SK-N-SH (cell line): ENCODE data around the gene PRKAR1A. TPM values are rescaled to one million over a fixed set of nuclear protein-coding genes. Genes with fewer than 3 reads are reported as not detected.

Experiments used
- CTCF ChIA-PET: fragments of 300-600, 350-600 bp; formaldehyde crosslinking; extraction: SDS; loops from one replicate; lab custom pipeline; 2021; lab: Yijun Ruan, JAX
- POLR2A ChIA-PET: fragments of 350-600 bp; sonication (Branson Sonifier 250); formaldehyde crosslinking; extraction: SDS; loops from one replicate; lab custom pipeline; 2020; ENCODE audit warnings: antibody characterized with exemption, inconsistent platforms; lab: Yijun Ruan, JAX
- DNase-seq: peaks from one replicate; pipeline ENCODE4 v3.0.0; 2012
- H2AFZ ChIP-seq: fragments of 200-600 bp; sonication (generic); 2 replicates; pipeline ENCODE4 v1.8.1; 2016; ENCODE audit warnings: antibody characterized with exemption, mild to moderate bottlenecking, low read depth
- H3F3A ChIP-seq: fragments of 200-600 bp; sonication (generic); replicated peaks from 2 replicates; pipeline ENCODE3; 2016; ENCODE audit warnings: antibody characterized with exemption, mild to moderate bottlenecking; ENCODE audit not compliant: insufficient read depth
- H3K27ac ChIP-seq, 2 experiments: fragments of 200-500 bp in 1 of 2; fragments of 200-600 bp in 1 of 2; sonication (Bioruptor generic) in 1 of 2; sonication (generic), shearing (Covaris generic) in 1 of 2; 2 replicates each; pipeline versions ENCODE4 v1.5.1 to v1.6.1; 2014 to 2016; ENCODE audit warnings: low read depth in 2 of 2, inconsistent platforms in 1 of 2, low read length in 1 of 2, mild to moderate bottlenecking in 1 of 2, mixed read lengths in 1 of 2
- H3K27me3 ChIP-seq: fragments of 200-600 bp; sonication (generic), shearing (Covaris generic); 2 replicates; pipeline ENCODE4 v1.6.1; 2016; ENCODE audit warnings: mixed run types; ENCODE audit not compliant: insufficient read depth
- H3K36me3 ChIP-seq, 2 experiments: fragments of 200-500 bp in 1 of 2; fragments of 200-600 bp in 1 of 2; sonication (Bioruptor generic) in 1 of 2; sonication (generic) in 1 of 2; replicated peaks in 1 of 2; 2 replicates each; pipeline versions ENCODE3 to v1.5.1; 2014 to 2016; ENCODE audit warnings: low read length in 1 of 2, mild to moderate bottlenecking in 1 of 2; ENCODE audit not compliant: insufficient read depth in 2 of 2, control insufficient read depth in 1 of 2
- H3K4me1 ChIP-seq, 2 experiments: fragments of 200-500 bp in 1 of 2; fragments of 200-600 bp in 1 of 2; sonication (Bioruptor generic) in 1 of 2; sonication (generic), shearing (Covaris generic) in 1 of 2; 2 replicates each; pipeline versions ENCODE4 v1.5.1 to v1.6.1; 2014 to 2016; ENCODE audit warnings: low read depth in 1 of 2, low read length in 1 of 2, mixed run types in 1 of 2; ENCODE audit not compliant: insufficient read depth in 2 of 2, control insufficient read depth in 1 of 2
- H3K4me2 ChIP-seq: fragments of 200-600 bp; sonication (generic), shearing (Covaris generic); 2 replicates; pipeline ENCODE4 v1.6.1; 2017; ENCODE audit warnings: mixed run types
- H3K4me3 ChIP-seq, 2 experiments: fragments of 200-500 bp in 1 of 2; fragments of 200-600 bp in 1 of 2; sonication (Bioruptor generic) in 1 of 2; sonication (generic), shearing (Covaris generic) in 1 of 2; 2 replicates each; pipeline versions ENCODE4 v1.5.1 to v1.8.1; 2014 to 2016; ENCODE audit warnings: low read depth in 2 of 2, inconsistent platforms in 1 of 2, low read length in 1 of 2, mild to moderate bottlenecking in 1 of 2, mixed read lengths in 1 of 2, moderate library complexity in 1 of 2
- H3K79me2 ChIP-seq: fragments of 200-600 bp; sonication (generic); 2 replicates; pipeline ENCODE4 v1.8.1; 2017; ENCODE audit warnings: mild to moderate bottlenecking; ENCODE audit not compliant: insufficient read depth
- H3K9ac ChIP-seq: fragments of 200-600 bp; sonication (generic); 2 replicates; pipeline ENCODE4 v1.6.1; 2017; ENCODE audit warnings: mixed run types
- H3K9me2 ChIP-seq: fragments of 200-600 bp; sonication (generic); 2 replicates; pipeline ENCODE4 v1.6.1; 2017; ENCODE audit warnings: mixed run types
- H3K9me3 ChIP-seq: fragments of 200-600 bp; sonication (generic); 2 replicates; pipeline ENCODE4 v1.6.1; 2017; ENCODE audit warnings: mixed run types, mild to moderate bottlenecking, moderate library complexity
- H4K20me1 ChIP-seq: fragments of 200-600 bp; sonication (generic); 2 replicates; pipeline ENCODE4 v1.6.1; 2017; ENCODE audit warnings: mild to moderate bottlenecking, mixed run types; ENCODE audit not compliant: insufficient read depth
- CHD2 ChIP-seq: fragments of 150-350 bp; IDR thresholded peaks from 2 replicates; pipeline ENCODE4 v1.6.1; 2018; ENCODE audit warnings: low read length; ENCODE audit not compliant: partially characterized antibody
- ELF1 ChIP-seq: IDR thresholded peaks from 2 replicates; pipeline ENCODE4 v1.4.0; 2012
- EP300 ChIP-seq, 2 experiments: IDR thresholded peaks; 2 replicates each; pipeline versions ENCODE4 v1.4.0 to v1.6.1; 2012; ENCODE audit warnings: borderline replicate concordance in 1 of 2, low read depth in 1 of 2, low read length in 1 of 2
- FOXJ3 ChIP-seq: sonication (generic); formaldehyde crosslinking; IDR thresholded peaks from 2 replicates; pipeline ENCODE4 v1.5.1; 2020; ENCODE audit warnings: mild to moderate bottlenecking, missing genetic modification reagents
- JUND ChIP-seq: IDR thresholded peaks from 2 replicates; pipeline ENCODE4 v1.4.0; 2012
- NRF1 ChIP-seq: IDR thresholded peaks from 2 replicates; pipeline ENCODE4 v1.6.1; 2012; ENCODE audit warnings: low read depth, mild to moderate bottlenecking, low read length
- RCOR1 ChIP-seq: fragments of 150-350 bp; IDR thresholded peaks from 2 replicates; pipeline ENCODE4 v1.6.1; 2017; ENCODE audit warnings: antibody characterized with exemption, low read length
- RFX5 ChIP-seq: IDR thresholded peaks from 2 replicates; pipeline ENCODE4 v1.6.1; 2012; ENCODE audit warnings: mild to moderate bottlenecking, improper control_type of control experiment, low read length
- RXRA ChIP-seq: IDR thresholded peaks from 2 replicates; pipeline ENCODE4 v1.4.0; 2012; ENCODE audit warnings: low read depth, mild to moderate bottlenecking, borderline replicate concordance
- SIN3A ChIP-seq: IDR thresholded peaks from 2 replicates; pipeline ENCODE4 v1.6.1; 2012; ENCODE audit warnings: low read depth, mild to moderate bottlenecking, low read length, moderate library complexity, borderline replicate concordance
- SMC3 ChIP-seq: IDR thresholded peaks from 2 replicates; pipeline ENCODE4 v1.6.1; 2012; ENCODE audit warnings: low read depth, low read length, improper control_type of control experiment
- YY1 ChIP-seq: IDR thresholded peaks from 2 replicates; pipeline ENCODE4 v1.4.0; 2012; ENCODE audit warnings: low read depth, mild to moderate bottlenecking
- WGBS: methylation state at CpG from one replicate; pipeline ENCODE4 v1.1.6; 2017; ENCODE audit warnings: low lambda C conversion rate; 5-methylcytosine and 5-hydroxymethylcytosine counted together
- polyA plus RNA-seq, 3 experiments: library from polyadenylated mRNA; depleted of rRNA; stranded (reverse); fragments of >200 nt; gene quantifications; 2 replicates each; pipeline ENCODE4 v1.2.3, GENCODE V29; 2012
- TF ChIP-seq, protein P1 (sequence below): IDR thresholded peaks from 2 replicates; pipeline ENCODE4 v1.6.1; 2012; ENCODE audit warnings: mild to moderate bottlenecking, low read depth, low read length, moderate library complexity
- TF ChIP-seq, protein P2 (sequence below): fragments of 150-350 bp; IDR thresholded peaks from 2 replicates; pipeline ENCODE4 v1.6.1; 2017; ENCODE audit warnings: antibody characterized with exemption, low read length, low read depth, borderline replicate concordance
- TF ChIP-seq, protein P3 (sequence below): fragments of 150-350 bp; IDR thresholded peaks from 2 replicates; pipeline ENCODE4 v1.6.1; 2016; ENCODE audit warnings: mild to moderate bottlenecking, low read depth, low read length

Gene PRKAR1A
- polyA plus RNA-seq, 1 of the 3 experiments (the other 2 are of a cell fraction), result 195 TPM

DNA sequence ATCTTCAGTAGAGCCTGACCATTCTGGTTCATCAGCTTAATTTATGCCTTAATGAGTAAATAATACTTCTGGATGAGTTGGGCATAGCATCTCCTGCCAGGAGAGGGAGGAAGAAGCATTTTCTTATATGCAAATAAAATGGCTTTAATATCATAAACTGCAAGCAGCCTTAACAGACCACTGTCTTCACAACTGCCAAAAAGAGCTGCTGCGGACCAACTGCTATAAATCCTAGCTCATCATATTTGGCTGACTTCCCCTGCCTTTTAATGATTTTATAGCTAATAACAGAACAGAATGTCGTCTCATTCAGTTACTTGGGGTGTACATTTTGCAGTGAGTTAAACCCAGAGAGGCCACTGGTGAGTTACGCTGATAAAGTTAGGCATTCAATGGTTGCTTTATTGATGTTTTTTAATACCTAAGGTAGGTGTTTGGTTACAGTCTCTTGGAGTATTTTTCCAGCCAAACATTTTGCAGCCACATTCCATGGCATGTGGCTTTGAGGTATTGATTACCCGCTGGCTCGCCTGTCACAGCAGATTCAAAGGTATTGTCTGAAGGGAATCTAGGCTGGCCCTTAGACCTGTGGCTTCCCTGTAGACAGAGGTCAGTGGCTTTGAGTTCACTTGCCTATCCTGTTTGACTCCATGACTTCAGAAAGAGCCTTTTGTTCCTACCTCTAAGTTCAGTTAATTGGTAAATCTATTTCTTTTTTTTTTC, 72.5 kb downstream of the PRKAR1A start:
- Histone ChIP-seq H3K4me1 (no peaks in the 10 kb centered on the region), H2AFZ (no peak overlapping the region), H3K36me3 (no peaks in the 10 kb centered on the region), H3K27ac (no peak overlapping the region), H3K9me2 (no peaks in the 10 kb centered on the region), H3F3A (no peaks in the 10 kb centered on the region), H4K20me1 (no peaks in the 10 kb centered on the region), H3K4me3 (no peak overlapping the region), H3K9ac (no peak overlapping the region), H3K4me2 (no peak overlapping the region), H3K79me2 (no peaks in the 10 kb centered on the region), H3K9me3 (no peaks in the 10 kb centered on the region), H3K27me3 (no peaks in the 10 kb centered on the region; the same call in 1 of the 2 replicates)
- CTCF ChIA-PET, result no interaction called here
- whole genome bisulfite sequencing, result 34% methylated on average over 5 of the region's 5 CpGs
- no peak for DNase-seq
- POLR2A ChIA-PET, result no interaction called here
- TF ChIP-seq, protein P1, sequence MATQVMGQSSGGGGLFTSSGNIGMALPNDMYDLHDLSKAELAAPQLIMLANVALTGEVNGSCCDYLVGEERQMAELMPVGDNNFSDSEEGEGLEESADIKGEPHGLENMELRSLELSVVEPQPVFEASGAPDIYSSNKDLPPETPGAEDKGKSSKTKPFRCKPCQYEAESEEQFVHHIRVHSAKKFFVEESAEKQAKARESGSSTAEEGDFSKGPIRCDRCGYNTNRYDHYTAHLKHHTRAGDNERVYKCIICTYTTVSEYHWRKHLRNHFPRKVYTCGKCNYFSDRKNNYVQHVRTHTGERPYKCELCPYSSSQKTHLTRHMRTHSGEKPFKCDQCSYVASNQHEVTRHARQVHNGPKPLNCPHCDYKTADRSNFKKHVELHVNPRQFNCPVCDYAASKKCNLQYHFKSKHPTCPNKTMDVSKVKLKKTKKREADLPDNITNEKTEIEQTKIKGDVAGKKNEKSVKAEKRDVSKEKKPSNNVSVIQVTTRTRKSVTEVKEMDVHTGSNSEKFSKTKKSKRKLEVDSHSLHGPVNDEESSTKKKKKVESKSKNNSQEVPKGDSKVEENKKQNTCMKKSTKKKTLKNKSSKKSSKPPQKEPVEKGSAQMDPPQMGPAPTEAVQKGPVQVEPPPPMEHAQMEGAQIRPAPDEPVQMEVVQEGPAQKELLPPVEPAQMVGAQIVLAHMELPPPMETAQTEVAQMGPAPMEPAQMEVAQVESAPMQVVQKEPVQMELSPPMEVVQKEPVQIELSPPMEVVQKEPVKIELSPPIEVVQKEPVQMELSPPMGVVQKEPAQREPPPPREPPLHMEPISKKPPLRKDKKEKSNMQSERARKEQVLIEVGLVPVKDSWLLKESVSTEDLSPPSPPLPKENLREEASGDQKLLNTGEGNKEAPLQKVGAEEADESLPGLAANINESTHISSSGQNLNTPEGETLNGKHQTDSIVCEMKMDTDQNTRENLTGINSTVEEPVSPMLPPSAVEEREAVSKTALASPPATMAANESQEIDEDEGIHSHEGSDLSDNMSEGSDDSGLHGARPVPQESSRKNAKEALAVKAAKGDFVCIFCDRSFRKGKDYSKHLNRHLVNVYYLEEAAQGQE, result no peak
- TF ChIP-seq CHD2, result no peak
- TF ChIP-seq JUND, result no peak
- TF ChIP-seq SMC3, result no peak
- no peak for TF ChIP-seq EP300 (IDR thresholded peaks at IDR 0.05; ENCODE audit: borderline replicate concordance in 1 of 2, low read depth in 1 of 2, low read length in 1 of 2)
- TF ChIP-seq FOXJ3 (CRISPR knock-in tag), result no peak
- TF ChIP-seq NRF1, result no peak
- no peak for TF ChIP-seq ELF1
- TF ChIP-seq, protein P2, sequence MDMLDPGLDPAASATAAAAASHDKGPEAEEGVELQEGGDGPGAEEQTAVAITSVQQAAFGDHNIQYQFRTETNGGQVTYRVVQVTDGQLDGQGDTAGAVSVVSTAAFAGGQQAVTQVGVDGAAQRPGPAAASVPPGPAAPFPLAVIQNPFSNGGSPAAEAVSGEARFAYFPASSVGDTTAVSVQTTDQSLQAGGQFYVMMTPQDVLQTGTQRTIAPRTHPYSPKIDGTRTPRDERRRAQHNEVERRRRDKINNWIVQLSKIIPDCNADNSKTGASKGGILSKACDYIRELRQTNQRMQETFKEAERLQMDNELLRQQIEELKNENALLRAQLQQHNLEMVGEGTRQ, result no peak
- TF ChIP-seq RXRA, result no peak
- TF ChIP-seq SIN3A, result no peak
- TF ChIP-seq RFX5, result no peak
- TF ChIP-seq, protein P3, sequence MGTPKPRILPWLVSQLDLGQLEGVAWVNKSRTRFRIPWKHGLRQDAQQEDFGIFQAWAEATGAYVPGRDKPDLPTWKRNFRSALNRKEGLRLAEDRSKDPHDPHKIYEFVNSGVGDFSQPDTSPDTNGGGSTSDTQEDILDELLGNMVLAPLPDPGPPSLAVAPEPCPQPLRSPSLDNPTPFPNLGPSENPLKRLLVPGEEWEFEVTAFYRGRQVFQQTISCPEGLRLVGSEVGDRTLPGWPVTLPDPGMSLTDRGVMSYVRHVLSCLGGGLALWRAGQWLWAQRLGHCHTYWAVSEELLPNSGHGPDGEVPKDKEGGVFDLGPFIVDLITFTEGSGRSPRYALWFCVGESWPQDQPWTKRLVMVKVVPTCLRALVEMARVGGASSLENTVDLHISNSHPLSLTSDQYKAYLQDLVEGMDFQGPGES, result no peak
- TF ChIP-seq RCOR1, result no peak
- TF ChIP-seq YY1, result no peak
